Superior temporal gyrus (tissue), 1 donor: ENCODE measurements around the gene ERCC3.
"Not testable (repeated sequence)": the region's sequence is repeated elsewhere in the genome, so short reads cannot be mapped to it uniquely, and the experiment has no call there.

Experiments used
- DNase-seq: peaks from one replicate; pipeline ENCODE4 v3.0.0-alpha.2; 2016; ENCODE audit errors: extremely low spot score

ERCC3 gene

GRCh38 chr2:127278959-127279358, 15.0 kb downstream of the ERCC3 start:
- no peak for DNase-seq

- no peak for DNase-seq
Observed at GRCh38 chr2:127277028-127277427, 16.9 kb downstream of the ERCC3 start.

GRCh38 chr2:127275789-127276188, 18.2 kb downstream of the ERCC3 start:
- no peak for DNase-seq

GRCh38 chr2:127275356-127275755, 18.6 kb downstream of the ERCC3 start:
- peak; percentile 38 for DNase-seq

- no peak for DNase-seq
Observed at GRCh38 chr2:127270663-127271062, 23.3 kb downstream of the ERCC3 start.

GRCh38 chr2:127261804-127262406, 32.0 kb downstream of the ERCC3 start:
- no peak for DNase-seq

- no peak for DNase-seq
Observed at GRCh38 chr2:127259355-127259754, 34.6 kb downstream of the ERCC3 start.

- DNase-seq, result no peak
Observed at GRCh38 chr2:127256866-127257265, 37.1 kb downstream of the ERCC3 start.

GRCh38 chr2:127256381-127256780, 37.6 kb downstream of the ERCC3 start:
- DNase-seq, result no peak

GRCh38 chr2:127255721-127256120, 38.2 kb downstream of the ERCC3 start:
- DNase-seq, result no peak

GRCh38 chr2:127255146-127255545, 38.8 kb downstream of the ERCC3 start:
- no peak for DNase-seq

GRCh38 chr2:127254386-127254981, 39.5 kb downstream of the ERCC3 start:
- no peak for DNase-seq

GRCh38 chr2:127241184-127241583, 52.8 kb downstream of the ERCC3 start:
- not testable (repeated sequence) for DNase-seq

GRCh38 chr2:127239395-127239794, 54.5 kb downstream of the ERCC3 start:
- DNase-seq, result no peak

- DNase-seq, result not testable (repeated sequence)
Observed at GRCh38 chr2:127237768-127238167, 56.2 kb downstream of the ERCC3 start.

GRCh38 chr2:127235082-127235702, 58.8 kb downstream of the ERCC3 start:
- DNase-seq, result no peak

GRCh38 chr2:127233710-127234109, 60.2 kb downstream of the ERCC3 start:
- DNase-seq, result no peak

GRCh38 chr2:127231130-127231865, 62.6 kb downstream of the ERCC3 start:
- DNase-seq, result no peak

- no peak for DNase-seq
Observed at GRCh38 chr2:127229555-127229954, 64.4 kb downstream of the ERCC3 start.

- no peak for DNase-seq
Observed at GRCh38 chr2:127228102-127228501, 65.8 kb downstream of the ERCC3 start.

GRCh38 chr2:127227264-127227660, 66.7 kb downstream of the ERCC3 start:
- DNase-seq, result not testable (repeated sequence)

GRCh38 chr2:127226520-127227263, 67.3 kb downstream of the ERCC3 start:
- DNase-seq, result no peak
